Neural cell (in vitro differentiated cells): ENCODE results near the gene TET2.

Source experiments
- CTCF ChIP-seq: fragments of 450-650 bp; IDR thresholded peaks from 2 replicates; pipeline ENCODE4 v1.5.1; 2014; ENCODE audit warnings: antibody characterized with exemption, mild to moderate bottlenecking, moderate library complexity; ENCODE audit not compliant: poor library complexity, severe bottlenecking
- EZH2 ChIP-seq: fragments of 200-600, 300-800 bp; shearing (Covaris generic), sonication (generic); IDR thresholded peaks from 2 replicates; pipeline ENCODE4 v1.6.1; 2014; ENCODE audit warnings: antibody characterized with exemption, low read length, borderline replicate concordance, mild to moderate bottlenecking; ENCODE audit not compliant: insufficient read depth, poor library complexity, severe bottlenecking
- POLR2AphosphoS5 ChIP-seq: IDR thresholded peaks from 2 replicates; pipeline ENCODE4 v1.6.1; 2012
- RAD21 ChIP-seq: fragments of 450-650 bp; conservative IDR thresholded peaks from 2 replicates; pipeline ENCODE4 v1.6.1; 2014; ENCODE audit warnings: antibody characterized with exemption, mild to moderate bottlenecking, moderate library complexity
- REST ChIP-seq: IDR thresholded peaks from 2 replicates; pipeline ENCODE4 v1.6.1; 2012; ENCODE audit warnings: borderline replicate concordance
- TAF1 ChIP-seq: IDR thresholded peaks from 2 replicates; pipeline ENCODE4 v1.6.1; 2012; ENCODE audit warnings: low read depth

- TF ChIP-seq CTCF = no peak
- no peak for TF ChIP-seq EZH2
- no peak for TF ChIP-seq TAF1
- no peak for TF ChIP-seq POLR2AphosphoS5
- TF ChIP-seq RAD21 = no peak
- TF ChIP-seq REST = no peak
Observed at GRCh38 chr4:105232374-105232773, 85.7 kb downstream of the TET2 start.
